ENCODE results near the gene PRTFDC1. TPM values are rescaled to one million over a fixed set of nuclear protein-coding genes. Genes with fewer than 3 reads are reported as not detected.

Gene PRTFDC1
- total and polyA plus RNA-seq, 11 donors: 1.9 to 13.1 (median 4.6) TPM

DNA sequence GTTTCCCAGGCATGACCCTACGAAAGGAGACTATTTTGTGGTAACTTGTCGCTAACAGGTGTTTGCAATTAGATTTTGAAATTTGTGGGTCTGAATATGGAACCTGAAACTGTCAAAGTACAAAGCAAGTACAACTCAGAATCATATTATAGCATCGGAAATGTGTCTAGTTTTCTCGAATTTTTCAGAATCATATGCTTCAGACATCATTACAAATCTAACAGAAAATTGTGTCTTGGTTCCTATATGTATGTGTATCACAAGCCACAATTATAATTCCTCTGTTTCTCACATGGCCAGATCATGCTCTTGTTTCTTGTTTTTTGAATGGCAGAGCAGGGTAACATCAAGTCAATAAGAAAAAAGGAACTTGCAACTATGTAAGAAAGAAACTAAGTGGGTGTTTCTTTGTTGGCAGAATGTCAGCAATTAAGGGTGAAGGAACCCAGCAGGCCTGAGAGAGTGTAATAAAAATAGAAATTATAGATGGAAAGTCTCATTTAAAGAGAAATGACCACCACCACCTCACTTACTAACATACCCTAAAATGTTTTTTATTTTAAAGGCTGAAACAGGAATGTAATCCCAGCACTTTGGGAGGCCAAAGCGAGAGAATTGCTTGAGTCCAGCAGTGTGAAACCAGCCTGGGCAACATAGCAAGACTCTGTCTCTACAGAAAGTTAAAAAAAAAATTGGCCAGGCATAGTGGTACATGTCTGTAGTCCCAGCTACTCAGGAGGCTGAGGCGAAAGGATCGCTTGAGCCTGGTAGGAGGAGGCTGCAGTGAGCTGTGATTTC, 51.3 kb downstream of the PRTFDC1 start:
- no peaks in the 10 kb centered on the region for H3K27me3 ChIP-seq
- DNase-seq (no peak), ATAC-seq (peak in 3 of 4 donors; percentile 15 to 74 (median 63))
- H3K36me3 ChIP-seq: no peaks in the 10 kb centered on the region
- intact Hi-C loops (cut with DNase I): no loop called here
- H3K9me3 ChIP-seq: no peaks in the 10 kb centered on the region
- no peak for TF ChIP-seq POLR2A (IDR thresholded peaks at IDR 0.05)
- TF ChIP-seq, protein P1, sequence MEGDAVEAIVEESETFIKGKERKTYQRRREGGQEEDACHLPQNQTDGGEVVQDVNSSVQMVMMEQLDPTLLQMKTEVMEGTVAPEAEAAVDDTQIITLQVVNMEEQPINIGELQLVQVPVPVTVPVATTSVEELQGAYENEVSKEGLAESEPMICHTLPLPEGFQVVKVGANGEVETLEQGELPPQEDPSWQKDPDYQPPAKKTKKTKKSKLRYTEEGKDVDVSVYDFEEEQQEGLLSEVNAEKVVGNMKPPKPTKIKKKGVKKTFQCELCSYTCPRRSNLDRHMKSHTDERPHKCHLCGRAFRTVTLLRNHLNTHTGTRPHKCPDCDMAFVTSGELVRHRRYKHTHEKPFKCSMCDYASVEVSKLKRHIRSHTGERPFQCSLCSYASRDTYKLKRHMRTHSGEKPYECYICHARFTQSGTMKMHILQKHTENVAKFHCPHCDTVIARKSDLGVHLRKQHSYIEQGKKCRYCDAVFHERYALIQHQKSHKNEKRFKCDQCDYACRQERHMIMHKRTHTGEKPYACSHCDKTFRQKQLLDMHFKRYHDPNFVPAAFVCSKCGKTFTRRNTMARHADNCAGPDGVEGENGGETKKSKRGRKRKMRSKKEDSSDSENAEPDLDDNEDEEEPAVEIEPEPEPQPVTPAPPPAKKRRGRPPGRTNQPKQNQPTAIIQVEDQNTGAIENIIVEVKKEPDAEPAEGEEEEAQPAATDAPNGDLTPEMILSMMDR (IDR thresholded peaks at IDR 0.05): no peak
- H3K4me1 ChIP-seq: peaks cover 0 to 42% (median 13%) of the 10 kb centered on the region in 12 donors
- WGBS, 4 donors: 79 to 89% (median 86%) methylated on average over 7 of the region's 7 CpGs
- H3K27ac ChIP-seq: peak overlapping the region in 8 of 12 donors; percentile 4 to 69 (median 52)
- no peak overlapping the region for H3K4me3 ChIP-seq

DNA sequence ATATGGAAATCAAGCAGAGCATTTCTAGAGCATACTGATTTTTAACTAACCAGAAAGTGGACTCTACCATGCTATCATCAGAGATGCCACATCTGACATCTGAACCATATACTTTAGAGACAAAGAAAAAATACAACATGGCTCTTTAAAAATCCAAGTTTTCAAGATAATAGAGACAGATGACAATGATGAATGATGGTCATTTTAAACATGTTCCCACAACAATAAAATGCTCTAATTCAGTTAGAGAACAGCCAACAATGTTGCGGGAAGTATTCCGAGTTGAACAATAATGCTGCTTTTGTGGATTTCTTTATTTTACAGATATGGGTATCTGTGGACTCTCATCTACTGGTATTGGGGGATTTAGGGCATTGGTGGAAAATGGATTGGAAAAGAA, 52.8 kb downstream of the PRTFDC1 start:
- Histone ChIP-seq H3K4me1 (peaks cover 0 to 45% (median 14%) of the 10 kb centered on the region in 12 donors), H3K9me3 (no peaks in the 10 kb centered on the region), H3K4me3 (no peak overlapping the region), H3K36me3 (no peaks in the 10 kb centered on the region), H3K27ac (no peak overlapping the region), H3K27me3 (no peaks in the 10 kb centered on the region)
- 94 to 99% (median 96%) methylated on average over 2 of the region's 2 CpGs for WGBS, 4 donors
- ATAC-seq (no peak), DNase-seq (no peak)
- intact Hi-C loops (cut with DNase I): no loop called here
- TF ChIP-seq, protein P1 (IDR thresholded peaks at IDR 0.05): no peak
- TF ChIP-seq POLR2A (IDR thresholded peaks at IDR 0.05): no peak

DNA sequence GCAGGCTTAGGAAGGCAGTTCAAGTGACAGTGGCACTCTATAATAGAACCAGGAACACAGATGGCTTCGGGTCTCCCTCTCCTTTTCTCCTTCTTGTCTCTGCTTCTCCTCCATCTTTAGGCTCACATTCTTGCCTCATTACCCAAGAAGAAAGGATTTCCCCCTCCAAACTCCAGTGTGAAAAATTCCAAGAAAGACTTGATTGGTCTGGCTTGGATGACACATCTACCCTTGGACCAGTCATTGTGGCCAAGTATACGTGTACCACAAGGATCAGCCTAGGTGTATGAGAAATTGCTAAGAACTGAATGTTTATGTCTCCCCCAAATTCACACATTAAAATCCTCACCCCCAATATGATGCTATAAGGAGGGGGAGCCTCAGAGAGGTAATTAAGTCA, 53.9 kb downstream of the PRTFDC1 start:
- no peaks in the 10 kb centered on the region for H3K36me3 ChIP-seq
- no peak for ATAC-seq
- DNase-seq: no peak
- H3K4me3 ChIP-seq: no peak overlapping the region
- no peak overlapping the region for H3K27ac ChIP-seq
- no peaks in the 10 kb centered on the region for H3K9me3 ChIP-seq
- TF ChIP-seq, protein P1 (IDR thresholded peaks at IDR 0.05): no peak
- TF ChIP-seq POLR2A (IDR thresholded peaks at IDR 0.05): no peak
- no peaks in the 10 kb centered on the region for H3K27me3 ChIP-seq
- H3K4me1 ChIP-seq: peaks cover 0 to 49% (median 14%) of the 10 kb centered on the region in 12 donors
- WGBS, 4 donors: 96 to 100% (median 97%) methylated on average over 2 of the region's 2 CpGs
- intact Hi-C loops (cut with DNase I): no loop called here

DNA sequence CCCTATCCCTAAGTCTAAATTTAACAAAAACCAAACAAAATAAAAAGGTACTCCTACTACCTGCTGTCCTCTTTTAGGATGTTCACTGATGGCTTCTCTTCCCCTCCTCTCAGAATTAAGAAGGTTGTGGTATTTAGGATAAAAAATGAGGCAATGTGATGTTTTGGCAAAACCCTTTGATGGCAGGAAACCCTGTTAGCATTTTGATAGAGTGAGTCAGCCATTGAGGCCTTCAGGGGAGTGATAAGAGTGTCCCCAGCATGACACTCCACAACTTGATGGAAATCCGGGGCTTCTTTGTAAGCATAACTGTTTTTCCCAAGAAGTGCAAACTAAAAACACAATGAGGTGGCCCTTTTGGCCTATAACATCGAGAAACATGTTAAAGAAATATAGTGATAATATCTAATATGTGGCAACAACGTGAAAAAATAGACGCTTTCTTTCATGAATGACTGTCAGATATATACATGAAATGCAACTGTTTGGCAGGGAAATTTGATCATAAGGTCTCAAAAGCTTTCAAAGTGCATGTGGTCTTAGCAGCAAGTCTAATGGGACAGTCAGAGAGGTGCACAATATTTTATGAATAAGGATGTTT, 55.0 kb downstream of the PRTFDC1 start:
- H3K9me3 ChIP-seq: no peaks in the 10 kb centered on the region
- TF ChIP-seq, protein P1 (IDR thresholded peaks at IDR 0.05): no peak
- TF ChIP-seq POLR2A (IDR thresholded peaks at IDR 0.05): no peak
- H3K36me3 ChIP-seq: no peaks in the 10 kb centered on the region
- ATAC-seq: no peak
- no peak for DNase-seq
- intact Hi-C loops (cut with DNase I): no loop called here
- 68 to 78% (median 70%) methylated on average over 4 of the region's 4 CpGs for WGBS, 4 donors
- no peak overlapping the region for H3K27ac ChIP-seq
- peaks cover 0 to 42% (median 12%) of the 10 kb centered on the region in 12 donors for H3K4me1 ChIP-seq
- no peaks in the 10 kb centered on the region for H3K27me3 ChIP-seq
- H3K4me3 ChIP-seq: no peak overlapping the region

Measured in heart left ventricle (tissue), 16 donors.